Activated CD4-positive, alpha-beta T cell treated with anti-CD3 and anti-CD28 coated beads for 24 hours (primary cell): Measurements from ENCODE around the gene LAMA5.

Experiments used
- DNase-seq, 2 donors: peaks; one replicate each; pipeline ENCODE4 v3.0.0-alpha.2; 2020; ENCODE audit warnings: low read depth in 2 of 2

The LAMA5 gene

DNA sequence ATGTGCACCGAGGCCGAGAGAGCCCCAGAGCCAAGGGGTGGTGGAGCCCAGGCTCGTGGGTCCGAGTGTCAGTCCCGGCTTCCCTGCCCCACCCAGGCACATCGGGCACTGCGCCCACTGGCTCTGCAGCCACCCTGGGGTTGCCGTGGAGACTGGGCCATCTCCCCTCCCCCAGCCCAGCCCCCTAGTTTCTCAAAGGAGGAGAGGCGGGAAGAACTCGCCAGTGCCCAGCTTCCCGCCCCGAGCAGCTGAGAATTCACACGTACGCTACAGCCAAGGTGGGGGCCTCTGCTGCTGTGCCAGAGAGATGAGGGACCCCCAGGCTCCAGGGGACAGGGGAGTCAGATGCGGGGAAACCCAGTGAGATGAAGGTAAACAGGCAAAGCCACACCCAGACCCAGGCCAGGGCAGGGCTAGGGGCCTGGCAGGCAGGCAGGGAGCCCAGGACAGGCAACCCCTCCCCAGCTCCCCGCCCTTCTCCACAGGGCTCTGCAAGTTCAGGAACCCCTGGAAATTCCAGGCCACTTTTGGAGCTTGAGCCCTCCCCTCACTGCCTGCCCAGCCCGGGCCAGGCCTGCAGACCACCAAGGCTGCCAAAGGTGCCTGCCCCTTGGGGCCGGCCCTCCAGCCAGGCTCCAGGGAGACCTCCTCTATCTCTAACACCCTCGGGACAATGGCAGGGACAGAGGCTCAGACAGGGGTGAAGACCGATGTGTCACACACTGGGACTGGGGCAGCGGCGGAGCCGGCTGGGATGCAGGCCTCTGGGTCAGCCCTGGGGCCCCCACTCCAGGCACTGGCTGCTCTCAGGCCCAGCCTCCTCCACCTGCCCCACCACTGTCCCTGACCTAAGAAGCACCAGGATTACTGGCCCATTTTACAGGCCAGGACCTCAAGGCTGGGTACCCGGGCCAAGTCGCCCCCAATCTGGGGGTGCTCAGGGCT is 6.0 kb downstream of the LAMA5 start:
- DNase-seq = no peak

DNA sequence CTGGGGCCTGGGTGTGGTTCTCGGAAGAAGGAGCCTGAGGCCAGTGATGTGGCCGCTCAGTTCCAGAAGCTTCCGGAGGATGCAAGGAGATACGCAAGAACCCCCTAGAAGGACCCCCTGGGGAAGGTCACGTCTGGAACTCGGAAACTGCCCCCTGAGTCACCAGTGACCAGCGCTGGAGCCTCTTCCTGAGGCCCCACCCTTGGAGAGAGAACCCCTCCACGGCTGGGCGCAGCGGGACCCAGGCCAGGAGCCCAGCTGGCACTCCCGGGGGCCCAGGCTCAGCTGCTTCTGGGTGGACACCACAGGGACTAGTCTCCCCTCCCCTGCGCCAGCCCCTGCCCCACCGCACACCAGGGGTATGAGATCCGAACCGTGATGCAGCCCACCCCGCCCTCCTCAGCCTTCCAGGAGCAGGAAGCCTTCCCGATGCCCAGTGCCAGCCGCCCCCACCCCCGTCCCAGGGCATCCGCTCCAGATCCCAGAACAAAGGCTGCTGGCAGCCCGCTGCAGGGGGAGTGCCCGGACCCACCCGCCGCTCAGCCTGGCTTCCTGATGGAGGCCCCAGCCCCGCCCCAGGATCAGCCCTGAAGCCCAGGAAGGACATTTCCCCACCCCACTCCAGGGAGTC is 7.5 kb downstream of the LAMA5 start:
- no peak for DNase-seq

DNA sequence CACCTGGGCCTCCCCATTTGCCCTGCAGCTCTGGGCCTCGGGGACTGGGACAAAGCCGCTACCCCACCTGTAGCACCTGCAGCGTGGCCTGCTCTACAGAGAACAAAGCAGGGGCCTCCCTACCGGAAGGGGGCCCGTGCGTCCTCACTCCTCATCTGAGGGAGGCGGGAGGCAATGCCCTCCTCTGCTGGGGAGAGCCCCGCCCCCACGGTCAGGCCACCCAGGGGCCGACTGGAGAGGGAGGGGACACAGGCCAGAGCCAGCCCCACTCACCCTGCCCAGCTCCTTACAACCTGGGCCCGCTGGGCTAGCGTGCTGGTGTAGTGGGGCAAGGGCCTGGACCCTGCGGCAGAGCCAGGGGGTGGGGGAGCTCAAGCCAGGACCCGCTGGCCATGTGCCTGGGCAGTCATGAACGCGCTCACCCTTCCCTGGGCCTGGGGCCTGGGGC is 8.0 kb downstream of the LAMA5 start:
- no peak for DNase-seq

DNA sequence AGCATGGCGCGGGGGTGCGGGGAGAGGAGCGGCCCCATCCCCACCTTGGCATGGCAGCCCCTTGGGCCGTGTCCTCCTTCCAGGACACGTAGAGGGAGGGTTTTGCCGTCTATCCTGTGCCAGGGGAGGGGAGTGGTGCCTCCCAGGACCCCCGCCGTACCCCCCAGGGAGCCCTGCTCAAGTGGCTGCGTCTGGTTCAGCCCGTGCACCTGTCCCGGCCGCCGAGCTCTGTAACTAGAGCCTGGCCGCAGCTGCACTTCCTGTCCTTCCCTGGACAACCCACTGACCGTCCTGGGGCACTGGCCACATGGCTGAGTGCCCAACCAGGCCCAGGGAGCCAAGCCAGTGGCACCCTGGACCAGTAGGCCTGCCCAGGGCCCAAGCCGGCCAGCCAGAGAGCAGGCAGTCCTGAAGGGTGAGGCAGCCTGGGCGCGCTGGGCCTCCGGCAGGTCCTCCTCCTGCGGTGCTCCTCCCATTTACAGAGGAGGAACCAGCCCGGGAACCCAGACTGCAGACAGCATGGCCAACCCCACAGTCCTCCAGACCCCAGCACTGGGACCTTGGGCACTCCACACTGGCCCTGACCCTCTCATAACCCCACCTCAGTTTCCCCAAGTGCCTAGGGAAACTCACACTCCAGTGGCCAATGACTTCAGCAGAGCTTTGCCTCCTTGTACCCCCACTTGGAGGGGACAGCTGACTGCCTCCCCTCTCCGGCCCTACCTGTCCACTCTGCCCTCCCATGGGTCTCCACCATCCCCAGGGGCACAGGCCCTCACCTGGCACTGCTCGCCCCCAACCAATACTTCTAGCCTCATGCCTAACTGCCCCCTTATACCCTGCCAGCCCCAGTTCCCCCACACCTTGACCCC is 8.7 kb downstream of the LAMA5 start:
- no peak for DNase-seq

DNA sequence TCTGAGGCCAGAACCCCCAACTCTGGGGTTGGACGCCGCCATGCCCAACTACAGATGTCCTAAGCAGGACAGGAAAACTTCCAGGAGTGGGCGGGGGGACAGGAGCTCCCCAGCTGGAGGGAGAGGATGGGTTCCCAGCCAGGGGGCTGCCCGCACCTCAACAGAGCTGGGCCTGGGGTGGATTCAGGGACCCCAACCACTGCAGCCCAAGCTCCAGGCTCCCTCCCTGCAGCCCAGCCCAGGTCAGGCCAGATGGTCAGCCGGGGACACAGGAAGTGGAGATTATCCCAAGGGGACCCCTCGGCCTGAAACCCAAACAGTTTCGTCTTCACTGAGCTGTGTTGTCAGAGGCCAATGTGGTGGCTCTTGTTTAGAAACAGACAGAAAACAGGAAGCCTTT is 9.4 kb downstream of the LAMA5 start:
- DNase-seq = no peak

DNA sequence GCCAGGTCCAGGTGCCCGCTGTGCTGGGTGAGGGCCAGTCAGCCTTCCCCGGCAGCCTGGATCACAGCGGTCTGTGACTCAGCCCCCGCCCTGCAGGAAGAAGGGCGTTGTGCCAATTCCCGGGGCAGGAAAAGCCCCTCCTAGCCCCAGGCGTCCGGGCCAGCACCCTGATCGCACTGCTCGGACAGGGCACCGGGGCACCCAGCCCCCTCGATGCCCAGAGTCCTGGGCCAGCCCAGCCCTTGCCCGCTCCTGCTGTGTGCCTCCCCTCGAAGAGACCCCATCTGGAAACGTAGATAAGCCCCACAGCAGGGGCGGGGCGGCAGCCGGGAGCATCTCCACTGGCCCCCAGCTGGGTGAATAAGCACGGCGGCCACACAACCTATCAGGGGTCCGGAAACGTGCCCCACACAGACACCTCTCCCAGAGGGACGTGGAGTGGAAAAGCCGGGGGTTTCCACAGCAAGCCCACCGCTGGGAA is 9.9 kb downstream of the LAMA5 start:
- DNase-seq = no peak

DNA sequence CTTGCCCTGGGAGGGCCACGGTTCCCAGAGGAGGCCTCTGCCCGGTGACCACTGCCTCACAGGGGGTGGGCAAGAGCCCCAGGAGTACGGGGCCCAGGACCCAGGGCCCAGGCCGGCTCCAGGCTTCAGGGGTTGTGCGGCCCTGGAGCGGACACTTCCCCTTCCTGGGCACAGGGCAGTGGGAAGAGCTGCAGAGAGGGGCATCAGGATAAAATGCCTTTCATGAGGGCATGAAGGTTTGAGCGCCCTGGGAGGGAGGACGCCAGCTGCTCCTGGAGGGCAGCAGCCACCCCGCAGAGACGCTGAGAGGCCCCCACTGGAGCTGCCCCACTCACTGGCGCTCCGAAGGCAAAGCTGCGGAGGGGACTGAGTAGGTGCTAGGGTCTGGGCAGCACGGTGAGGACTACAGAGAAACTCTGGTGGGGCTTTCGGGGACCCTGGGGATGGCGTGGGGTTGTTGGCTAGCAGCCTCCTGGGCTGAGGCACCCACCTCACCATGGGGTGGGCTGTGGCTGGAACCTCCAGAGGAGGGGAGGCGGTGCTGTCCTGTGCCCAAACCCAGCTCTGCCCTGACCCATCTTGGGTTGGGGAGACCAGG is 10.4 kb downstream of the LAMA5 start:
- DNase-seq = no peak

DNA sequence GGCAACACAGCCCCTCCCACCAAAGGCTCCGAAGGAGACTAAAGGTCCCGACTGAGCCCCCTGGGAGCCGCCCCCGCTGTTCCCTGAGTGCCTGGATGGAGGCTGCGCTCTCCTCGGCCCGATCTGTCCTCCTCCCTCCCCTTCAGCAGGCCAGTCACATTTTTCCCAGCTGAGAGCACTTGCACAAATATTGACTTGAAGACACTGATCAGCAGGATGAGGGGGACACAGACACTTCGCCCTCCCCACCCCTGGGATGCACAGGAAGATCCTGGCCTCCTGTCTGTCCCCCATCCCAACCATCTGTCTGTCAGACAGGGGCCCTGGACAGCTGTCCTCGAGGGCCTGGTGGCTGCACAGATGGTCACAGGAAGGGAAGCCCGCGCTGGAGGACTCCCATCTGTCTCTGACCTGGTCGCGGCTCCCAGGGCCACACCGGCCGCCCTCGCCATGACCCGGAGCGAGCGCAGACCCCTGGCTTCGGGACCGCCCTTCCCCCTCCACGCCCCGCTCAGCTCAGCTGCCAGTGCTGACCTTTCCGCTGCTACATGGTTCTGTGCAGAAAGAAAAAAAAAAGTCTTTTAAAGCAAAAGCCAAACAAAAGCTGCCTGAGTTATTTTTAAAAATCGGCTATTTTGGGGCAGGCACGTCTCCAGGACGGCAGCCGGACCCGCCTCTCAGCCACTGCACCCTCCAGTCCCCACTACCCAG is 11.1 kb downstream of the LAMA5 start:
- no peak for DNase-seq

DNA sequence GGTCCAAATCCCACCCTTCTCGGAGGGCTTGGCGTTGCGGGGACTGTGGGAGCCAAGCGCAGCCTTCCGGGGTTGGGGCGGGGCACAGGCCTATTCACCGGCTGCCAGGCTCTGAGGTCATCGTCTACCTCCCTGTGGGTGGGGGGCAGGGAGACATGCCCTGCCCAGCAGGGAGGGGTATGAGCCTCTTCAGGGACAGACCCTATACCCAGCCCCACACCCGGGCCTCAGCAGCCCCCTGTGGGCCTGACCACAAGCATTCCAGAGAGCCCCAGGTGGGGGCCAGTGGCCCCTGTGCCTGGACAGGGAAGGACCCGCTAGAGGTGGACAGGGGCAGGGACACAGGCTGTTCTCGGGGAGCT is 11.6 kb downstream of the LAMA5 start:
- no peak for DNase-seq

DNA sequence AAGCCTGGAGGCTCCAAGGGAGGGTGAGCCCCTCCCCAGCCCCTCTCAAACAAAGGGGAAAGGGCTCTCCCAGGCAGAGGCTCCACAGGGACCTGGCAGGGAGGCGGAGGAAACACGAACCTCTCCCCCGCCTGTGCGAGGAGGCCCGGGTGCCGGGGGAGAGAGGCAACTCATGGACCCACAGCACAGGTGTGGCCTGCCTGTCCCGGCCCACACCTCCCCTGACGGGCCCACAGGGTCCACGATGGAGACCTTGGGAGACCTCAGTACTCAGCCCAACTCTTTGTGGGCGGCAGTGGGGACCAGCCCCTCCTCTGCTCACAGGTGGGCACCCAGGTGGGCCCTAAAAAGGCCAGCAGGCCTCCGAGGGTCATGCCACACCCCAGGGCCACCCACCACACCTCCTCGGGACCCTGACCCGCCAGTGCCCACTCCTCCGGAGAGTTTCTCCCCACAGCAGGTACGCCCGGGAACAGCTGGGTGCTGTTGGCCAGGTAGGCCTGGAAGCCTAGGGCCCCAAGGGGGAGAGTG is 12.2 kb downstream of the LAMA5 start:
- DNase-seq = no peak

DNA sequence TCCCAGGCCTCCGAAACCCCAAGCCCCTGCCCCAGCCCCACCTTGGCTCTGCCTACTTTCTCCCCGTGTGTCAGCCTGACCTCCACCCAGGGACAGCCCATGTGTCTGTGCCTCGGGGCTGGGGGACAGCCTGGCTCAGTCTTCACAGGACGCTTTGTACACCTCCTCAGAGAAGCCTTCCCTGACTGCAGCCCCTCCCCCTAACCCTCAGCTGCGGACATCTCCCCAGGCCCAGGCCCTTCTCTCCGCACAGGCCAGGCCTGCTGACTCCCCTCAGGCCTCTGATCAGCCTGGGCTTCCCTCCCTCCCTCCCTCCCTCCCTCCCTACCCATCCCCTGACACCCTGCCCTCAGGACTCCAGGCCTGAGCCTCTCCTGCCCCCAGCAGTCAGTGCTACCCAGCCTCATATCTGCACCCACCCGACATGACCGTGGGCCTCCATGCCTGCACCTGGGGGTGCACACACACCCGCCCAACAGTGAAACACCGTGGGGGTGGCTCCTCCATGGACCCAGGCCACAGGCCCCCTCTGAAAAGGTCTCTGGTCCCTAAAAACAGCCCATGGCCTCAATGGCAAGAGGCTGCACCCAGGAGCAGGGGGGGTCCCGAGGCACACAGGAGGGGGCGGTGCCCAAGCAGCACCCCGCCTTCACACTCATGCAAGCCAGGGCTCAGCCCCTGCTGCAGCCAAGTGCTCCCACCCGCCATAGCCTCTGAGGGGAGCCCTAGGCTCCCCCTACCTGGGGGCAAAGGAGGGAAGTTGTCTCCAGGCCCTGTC is 12.9 kb downstream of the LAMA5 start:
- no peak for DNase-seq

DNA sequence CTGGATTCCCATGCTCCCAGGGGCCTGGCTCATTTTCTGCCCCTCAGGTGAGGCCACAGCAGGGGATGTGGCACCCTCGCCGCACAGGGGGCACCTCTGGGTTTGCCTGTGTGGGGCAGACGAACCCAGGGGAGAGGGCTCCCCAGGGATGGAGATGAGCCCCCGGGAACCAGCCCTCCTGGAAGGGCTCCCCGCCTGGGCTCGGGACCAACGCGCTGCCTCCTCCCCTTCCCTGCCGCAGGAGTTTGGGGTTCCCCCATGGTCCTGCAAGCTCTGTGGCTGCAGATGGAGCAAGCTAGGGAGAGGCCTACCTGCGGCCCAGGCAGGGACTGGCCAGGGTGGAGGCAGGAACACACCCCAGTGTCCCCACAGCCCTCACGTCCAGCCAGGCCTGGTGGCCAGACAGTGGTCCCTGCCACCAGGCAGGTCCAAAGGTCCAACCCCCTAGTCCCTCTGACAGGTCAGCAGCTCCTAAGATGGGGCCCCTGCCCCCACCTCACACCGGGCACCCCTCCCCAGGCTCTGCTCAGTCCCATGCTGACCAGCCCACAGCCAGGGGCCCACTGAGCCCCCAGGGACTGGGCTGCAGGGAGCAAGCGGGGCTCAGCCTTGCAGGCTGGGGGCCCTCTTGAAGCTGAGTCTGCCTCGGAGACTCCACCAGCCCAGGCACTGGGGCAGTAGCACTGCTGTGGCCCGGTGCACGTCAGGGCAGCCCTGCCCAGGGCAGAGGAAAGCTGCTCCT is 13.7 kb downstream of the LAMA5 start:
- DNase-seq = no peak

DNA sequence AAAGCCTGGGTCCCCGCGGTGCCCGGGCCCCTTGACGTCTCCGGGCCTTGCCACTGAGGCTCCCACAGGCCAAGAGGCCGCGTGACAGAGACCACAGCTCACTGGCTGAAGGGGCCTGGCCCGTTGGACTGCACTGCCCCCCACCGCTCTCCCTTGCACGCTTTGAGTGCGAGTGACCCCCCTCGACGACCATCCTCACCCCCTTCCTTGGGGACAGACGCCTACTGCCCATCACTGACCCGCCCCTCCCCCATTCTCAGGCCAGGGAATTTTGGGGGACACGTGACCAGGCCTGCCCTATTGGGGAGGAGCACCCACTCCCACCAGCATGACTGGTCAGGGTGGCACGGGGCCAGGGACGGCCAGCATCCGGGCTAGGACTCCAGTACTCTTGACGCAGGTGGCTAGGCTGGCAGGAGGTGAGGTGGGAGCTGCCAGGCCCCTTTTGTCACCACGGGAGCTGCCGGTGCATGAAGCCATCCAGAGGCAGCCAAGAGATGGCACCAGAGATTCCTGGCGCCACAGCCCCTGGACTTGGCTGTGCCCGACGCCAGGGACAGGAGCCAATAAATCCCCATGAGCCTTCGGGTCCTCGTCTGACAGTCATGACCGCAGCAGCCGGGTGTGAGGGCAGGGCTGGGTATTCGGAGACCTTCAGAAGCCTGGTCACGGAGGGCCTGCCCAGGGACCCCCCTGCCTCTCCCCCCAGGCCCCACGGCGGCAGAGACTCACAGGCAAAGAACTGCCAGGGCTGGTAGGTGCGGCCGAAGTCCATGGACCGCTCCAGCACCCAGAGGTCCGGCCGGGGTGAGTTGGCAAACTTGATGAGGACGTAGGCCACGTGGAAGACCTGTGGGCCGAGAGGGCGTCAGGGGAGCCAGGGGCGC is 14.5 kb downstream of the LAMA5 start:
- DNase-seq = no peak

DNA sequence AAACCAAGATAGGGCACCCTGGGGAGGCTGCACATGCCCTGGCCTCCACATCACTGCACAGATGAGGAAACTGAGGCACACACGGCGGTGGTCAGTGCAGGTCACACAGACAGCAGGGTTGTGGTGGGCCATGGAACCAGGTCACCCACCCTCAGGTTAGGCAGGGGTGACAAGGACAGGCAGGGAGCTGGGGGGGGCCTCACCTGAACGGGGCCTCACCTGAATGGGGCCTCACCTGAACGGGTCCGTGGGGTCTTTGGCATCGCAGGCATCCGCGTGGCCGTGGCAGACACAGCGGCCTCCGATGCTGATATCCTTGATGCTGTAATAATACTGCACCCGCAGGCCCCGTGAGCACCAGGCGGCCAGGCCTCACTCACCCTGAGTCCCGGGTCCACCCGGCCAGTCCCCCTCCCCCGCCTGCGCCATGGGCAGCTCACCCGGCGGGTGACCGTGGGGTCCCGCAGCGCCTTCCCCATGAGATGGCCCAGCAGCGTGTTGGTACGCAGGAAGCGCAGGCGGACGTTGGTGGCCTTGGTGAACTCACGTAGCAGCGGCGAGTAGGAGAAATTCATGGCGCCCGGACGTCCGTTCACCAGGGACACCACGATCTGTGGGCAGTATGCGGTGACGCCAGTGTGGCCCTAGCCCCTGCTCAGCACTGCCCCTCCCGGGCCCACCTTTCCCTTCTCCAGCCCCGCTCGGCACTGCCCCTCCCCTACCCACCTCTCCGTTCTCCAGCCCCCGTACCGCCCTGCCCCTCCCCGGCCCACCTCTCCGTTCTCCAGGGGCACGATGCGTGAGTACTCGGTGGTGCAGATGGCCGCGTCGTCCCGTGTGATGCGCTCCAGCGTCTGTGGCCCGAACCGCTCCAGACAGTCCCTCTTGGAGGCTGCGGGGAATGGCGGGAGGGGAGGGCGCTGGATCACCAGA is 15.4 kb downstream of the LAMA5 start:
- no peak for DNase-seq

DNA sequence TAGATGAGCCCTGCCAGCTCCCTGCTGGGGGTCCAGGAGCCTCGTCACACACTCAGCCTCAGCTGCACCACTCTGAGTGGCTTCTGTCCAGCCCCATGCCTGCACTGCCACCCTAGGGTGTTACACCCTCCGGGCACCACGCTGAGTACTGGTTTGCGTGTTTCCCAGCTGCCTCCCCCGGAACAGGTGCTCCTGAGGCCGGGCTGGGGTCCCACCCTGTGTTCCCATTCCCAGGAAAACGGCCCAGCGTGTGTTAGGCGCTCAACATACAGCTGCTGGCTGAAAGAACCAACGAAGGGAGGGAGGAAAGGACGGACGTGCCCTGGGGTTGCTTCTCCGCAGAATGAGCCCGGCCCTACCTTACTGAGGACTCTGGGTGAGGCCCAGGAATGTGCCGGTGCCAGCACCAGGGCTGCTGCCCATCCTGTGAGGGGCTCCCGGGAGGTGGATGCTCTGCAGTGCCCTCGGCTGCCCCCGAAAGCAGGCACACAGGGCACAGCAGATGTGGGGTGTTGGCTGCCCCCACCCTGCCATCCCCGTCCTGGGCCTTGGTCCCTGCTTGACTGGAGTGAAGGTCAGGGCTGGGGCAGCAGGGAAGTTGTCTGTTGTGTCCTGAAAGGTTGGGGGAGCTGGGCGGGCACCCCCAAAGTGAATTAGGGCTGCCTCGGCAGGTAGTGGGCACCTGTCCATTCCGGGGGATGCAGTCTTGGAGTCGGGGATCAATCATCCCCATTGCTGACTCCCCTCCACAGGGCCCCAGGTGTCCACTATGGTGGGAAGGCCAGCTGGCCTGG is 16.3 kb downstream of the LAMA5 start:
- no peak for DNase-seq

DNA sequence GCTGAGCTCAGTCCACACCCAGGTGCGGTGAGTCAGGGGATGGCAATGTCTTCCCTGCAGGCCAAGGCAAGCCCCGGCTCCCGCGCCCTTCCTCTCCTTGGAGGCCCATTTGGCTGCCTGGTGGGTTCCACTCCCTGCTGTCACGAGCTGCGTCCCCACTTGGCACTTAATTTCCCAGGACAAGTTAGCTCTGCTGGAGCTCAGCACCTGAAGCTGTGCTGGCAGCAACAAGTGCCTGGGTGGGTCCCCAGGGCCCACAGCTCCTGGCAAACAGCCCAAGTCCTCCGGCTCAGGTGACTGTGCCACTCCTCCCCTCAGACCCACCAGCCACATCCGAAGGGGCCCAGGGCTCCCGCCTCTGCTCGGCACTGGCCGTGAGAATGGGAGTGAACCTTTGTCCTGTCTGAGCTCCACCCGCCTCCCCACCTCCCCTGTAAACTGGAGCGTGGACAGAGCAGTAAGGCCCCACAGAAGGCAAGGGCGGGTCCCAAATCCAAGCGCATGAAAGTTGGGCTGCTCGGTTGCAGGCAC is 16.9 kb downstream of the LAMA5 start:
- DNase-seq = no peak
